Stimulated activated CD4-positive, alpha-beta T cell treated with anti-CD3 and anti-CD28 coated beads, Interleukin-4, amount 100 ng/mL, for 4 hours (primary cell): ENCODE data around the gene DCUN1D2.

Experiments
- DNase-seq, 2 experiments: peaks; one replicate each; pipeline ENCODE4 v3.0.0-alpha.2; 2020

The DCUN1D2 gene

GRCh38 chr13:113406321-113407102, 84.0 kb downstream of the DCUN1D2 start:
- no peak for DNase-seq
